ENCODE measurements around the gene DSCAML1. TPM values are rescaled to one million over a fixed set of nuclear protein-coding genes. Genes with fewer than 3 reads are reported as not detected.

The DSCAML1 gene
- total and polyA plus RNA-seq, 4 donors: 0.18 to 1.5 (median 1.1) TPM

DNA sequence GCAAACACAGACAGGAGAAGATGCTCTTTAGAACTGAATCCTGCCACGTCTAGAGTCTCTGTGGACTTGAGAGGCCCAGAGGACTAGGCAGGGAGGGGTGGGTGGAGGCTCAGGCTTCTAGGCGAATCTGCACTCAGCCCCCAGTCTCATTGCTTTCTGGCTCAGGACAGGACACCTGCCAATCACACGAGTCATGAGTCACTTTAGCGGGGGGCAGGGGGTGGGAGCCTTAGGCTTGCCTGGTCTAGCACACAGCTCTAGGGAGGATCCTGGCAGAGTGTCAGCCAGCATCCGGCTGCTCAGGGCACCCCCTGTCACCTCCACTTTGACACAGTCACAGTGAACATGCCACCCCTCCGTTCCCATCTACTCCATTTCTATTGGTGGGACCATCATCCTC lies 301.7 kb downstream of the DSCAML1 start:
- H3K27me3 ChIP-seq (ENCODE audit: control insufficient read depth in 3 of 3, insufficient read depth in 3 of 3, low read length in 2 of 3): peaks cover 0 to 15% (median 5%) of the 10 kb centered on the region in 3 donors
- H3K9ac ChIP-seq (ENCODE audit: insufficient read depth in 1 of 2, low read length in 2 of 2): no peak overlapping the region
- 75 to 86% methylated on average over 6 of the region's 6 CpGs for WGBS, 2 donors
- TF ChIP-seq CTCF (IDR thresholded peaks at IDR 0.05; ENCODE audit: control extremely low read depth, extremely low read depth): no peak
- H3K4me1 ChIP-seq (ENCODE audit: control insufficient read depth in 5 of 5, insufficient read depth in 5 of 5, low read length in 5 of 5): no peaks in the 10 kb centered on the region
- peaks cover 0 to 1% (median 0%) of the 10 kb centered on the region in 4 donors for H3K9me3 ChIP-seq (ENCODE audit: control insufficient read depth in 4 of 4, insufficient read depth in 3 of 4, low read length in 3 of 4)
- no peak overlapping the region for H3K4me3 ChIP-seq
- ATAC-seq (ENCODE audit: insufficient read depth, low FRiP score) (no peak), DNase-seq (no peak)
- H3K36me3 ChIP-seq (ENCODE audit: control insufficient read depth in 4 of 4, insufficient read depth in 4 of 4, low read length in 4 of 4): no peaks in the 10 kb centered on the region
- H3K27ac ChIP-seq (ENCODE audit: low read depth in 1 of 2, low read length in 1 of 2): no peak overlapping the region

DNA sequence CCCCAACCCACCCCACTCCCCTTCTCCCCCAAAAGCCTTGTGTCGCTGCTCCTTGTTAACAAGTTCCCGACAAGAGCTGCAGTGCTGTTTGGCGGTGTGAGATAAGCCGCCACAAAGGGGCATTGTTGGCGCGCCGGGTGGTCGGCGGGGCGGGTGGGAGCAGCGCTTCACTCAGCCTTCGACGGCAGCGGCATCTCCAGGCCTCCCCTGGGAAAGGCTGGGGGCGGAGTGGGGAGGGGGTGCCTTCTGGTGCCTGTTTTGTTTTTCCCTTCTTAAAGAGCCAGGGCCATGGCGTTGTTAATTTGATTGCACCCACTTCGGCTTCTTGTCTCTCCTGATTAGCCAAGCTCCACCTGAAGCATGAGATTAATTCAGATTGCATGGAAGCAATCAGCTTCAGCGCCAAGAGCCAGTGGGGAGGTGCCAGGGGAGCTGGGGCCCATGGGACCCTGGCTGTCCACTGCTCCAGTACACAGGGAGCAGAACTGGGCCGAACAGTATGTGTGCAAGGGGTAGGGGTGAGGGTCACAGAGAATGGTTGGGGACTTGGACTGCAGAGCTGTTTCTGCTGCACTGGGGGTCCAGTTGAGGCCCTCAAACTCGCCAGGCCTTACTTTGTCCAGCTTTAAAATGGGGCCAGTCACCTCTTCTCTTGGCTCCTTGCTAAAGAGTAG lies 304.3 kb downstream of the DSCAML1 start:
- no peak overlapping the region for H3K4me3 ChIP-seq
- TF ChIP-seq CTCF (IDR thresholded peaks at IDR 0.05; ENCODE audit: control extremely low read depth, extremely low read depth): no peak
- no peak overlapping the region for H3K27ac ChIP-seq (ENCODE audit: low read depth in 1 of 2, low read length in 1 of 2)
- DNase-seq: peak; percentile 30 to 71 (median 43)
- peaks cover 0 to 7% (median 0%) of the 10 kb centered on the region in 5 donors for H3K4me1 ChIP-seq (ENCODE audit: control insufficient read depth in 5 of 5, insufficient read depth in 5 of 5, low read length in 5 of 5)
- ATAC-seq (ENCODE audit: insufficient read depth, low FRiP score): no peak
- H3K9ac ChIP-seq (ENCODE audit: insufficient read depth in 1 of 2, low read length in 2 of 2): no peak overlapping the region
- no peaks in the 10 kb centered on the region for H3K36me3 ChIP-seq (ENCODE audit: control insufficient read depth in 4 of 4, insufficient read depth in 4 of 4, low read length in 4 of 4)
- H3K27me3 ChIP-seq (ENCODE audit: control insufficient read depth in 3 of 3, insufficient read depth in 3 of 3, low read length in 2 of 3): peaks cover 0 to 18% (median 5%) of the 10 kb centered on the region in 3 donors
- H3K9me3 ChIP-seq (ENCODE audit: control insufficient read depth in 4 of 4, insufficient read depth in 3 of 4, low read length in 3 of 4): peaks cover 0 to 1% (median 0%) of the 10 kb centered on the region in 4 donors
- WGBS, 2 donors: 36 to 43% methylated on average over 20 of the region's 20 CpGs

DNA sequence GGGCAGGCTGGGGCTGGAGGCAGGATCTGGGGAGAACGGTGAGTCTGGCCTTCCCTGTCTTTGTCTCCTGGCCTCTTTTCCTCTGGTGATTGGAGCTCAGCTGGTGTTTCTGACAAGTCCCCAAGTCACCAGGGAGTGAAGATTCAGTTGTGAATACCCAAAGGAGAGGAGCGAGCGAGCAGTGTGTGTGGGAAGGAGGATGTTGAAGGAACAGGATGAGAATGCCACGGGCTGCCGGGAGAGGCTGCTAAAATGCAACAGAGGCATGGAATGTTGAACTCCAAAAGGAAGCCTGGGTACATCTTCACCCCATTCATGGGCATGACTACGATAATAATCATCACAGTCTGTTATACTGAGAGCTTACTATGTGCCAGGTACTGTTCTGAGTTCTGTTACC lies 306.1 kb downstream of the DSCAML1 start:
- H3K27me3 ChIP-seq (ENCODE audit: control insufficient read depth in 3 of 3, insufficient read depth in 3 of 3, low read length in 2 of 3): peaks cover 0 to 16% (median 5%) of the 10 kb centered on the region in 3 donors

More for the DNA sequence above, 306.1 kb downstream of the DSCAML1 start:
- Histone ChIP-seq H3K4me3 (no peak overlapping the region), H3K9me3 (ENCODE audit: control insufficient read depth in 4 of 4, insufficient read depth in 3 of 4, low read length in 3 of 4) (peaks cover 0 to 1% (median 0%) of the 10 kb centered on the region in 4 donors), H3K36me3 (ENCODE audit: control insufficient read depth in 4 of 4, insufficient read depth in 4 of 4, low read length in 4 of 4) (no peaks in the 10 kb centered on the region), H3K9ac (ENCODE audit: insufficient read depth in 1 of 2, low read length in 2 of 2) (no peak overlapping the region), H3K27ac (ENCODE audit: low read depth in 1 of 2, low read length in 1 of 2) (no peak overlapping the region), H3K4me1 (ENCODE audit: control insufficient read depth in 5 of 5, insufficient read depth in 5 of 5, low read length in 5 of 5) (peaks cover 0 to 7% (median 0%) of the 10 kb centered on the region in 5 donors)
- no peak for TF ChIP-seq CTCF (IDR thresholded peaks at IDR 0.05; ENCODE audit: control extremely low read depth, extremely low read depth)
- DNase-seq: no peak
- ATAC-seq (ENCODE audit: insufficient read depth, low FRiP score): no peak
- 77 to 78% methylated on average over 6 of the region's 6 CpGs for WGBS, 2 donors
